HEK293T (cell line): ENCODE data around the gene FN3KRP.

ENCODE experiments used
- ARNT ChIP-seq: fragments of 450-650 bp; IDR thresholded peaks from 2 replicates; pipeline ENCODE4 v1.6.1; 2017; ENCODE audit warnings: mild to moderate bottlenecking
- BHLHE40 ChIP-seq: fragments of 450-650 bp; IDR thresholded peaks from 2 replicates; pipeline ENCODE4 v1.6.1; 2016; ENCODE audit warnings: mild to moderate bottlenecking, moderate library complexity, borderline replicate concordance
- ELF4 ChIP-seq: fragments of 450-650 bp; IDR thresholded peaks from 2 replicates; pipeline ENCODE4 v1.6.1; 2017; ENCODE audit warnings: antibody characterized with exemption
- FOXA1 ChIP-seq: fragments of 450-650 bp; IDR thresholded peaks from 2 replicates; pipeline ENCODE4 v1.6.1; 2016; ENCODE audit warnings: mild to moderate bottlenecking
- FOXK2 ChIP-seq: fragments of 450-650 bp; IDR thresholded peaks from 2 replicates; pipeline ENCODE4 v1.6.1; 2016; ENCODE audit warnings: mild to moderate bottlenecking
- FOXM1 ChIP-seq: fragments of 450-650 bp; IDR thresholded peaks from 2 replicates; pipeline ENCODE4 v1.6.1; 2017; ENCODE audit warnings: mild to moderate bottlenecking, borderline replicate concordance
- NFRKB ChIP-seq: fragments of 450-650 bp; IDR thresholded peaks from 2 replicates; pipeline ENCODE4 v1.6.1; 2016; ENCODE audit warnings: mild to moderate bottlenecking, moderate library complexity
- SP1 ChIP-seq: fragments of 450-650 bp; IDR thresholded peaks from 2 replicates; pipeline ENCODE4 v1.6.1; 2017
- SUZ12 ChIP-seq: fragments of 450-650 bp; IDR thresholded peaks from 2 replicates; pipeline ENCODE4 v1.6.1; 2016; ENCODE audit warnings: mild to moderate bottlenecking

DNA sequence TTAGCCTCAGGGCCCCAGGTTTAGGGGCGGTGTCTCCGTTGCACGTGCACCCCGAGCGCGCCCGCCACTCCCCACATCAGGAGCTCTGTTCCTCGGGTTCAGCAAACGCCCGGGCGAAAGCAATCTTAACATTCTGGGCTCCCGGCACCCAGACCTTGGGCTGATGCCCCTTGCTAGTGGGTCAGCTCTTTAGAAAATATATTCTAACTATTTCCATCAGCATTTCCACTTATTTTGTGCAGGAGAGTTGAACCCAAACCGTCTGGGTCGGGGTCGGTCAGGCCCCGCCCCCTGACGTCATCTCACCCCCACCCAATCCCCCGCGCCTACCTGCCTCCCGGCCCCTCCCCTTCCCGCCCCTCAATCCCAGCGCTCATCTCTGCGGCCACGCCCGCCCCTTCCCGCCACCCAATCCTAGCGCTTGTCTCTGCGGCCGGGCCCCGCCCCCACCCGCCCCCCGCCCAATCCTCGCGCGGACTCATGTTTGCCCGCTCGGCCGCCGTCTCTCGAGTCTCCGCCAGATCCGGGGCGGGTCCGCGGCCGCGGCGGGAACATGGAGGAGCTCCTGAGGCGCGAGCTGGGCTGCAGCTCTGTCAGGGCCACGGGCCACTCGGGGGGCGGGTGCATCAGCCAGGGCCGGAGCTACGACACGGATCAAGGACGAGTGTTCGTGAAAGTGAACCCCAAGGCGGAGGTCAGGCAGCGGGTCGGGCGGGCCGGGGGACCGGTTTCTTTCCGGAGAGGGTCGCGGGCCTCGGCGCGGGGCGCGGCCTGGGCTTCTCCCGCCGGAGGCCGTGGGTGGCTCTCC, at the start of gene FN3KRP:
- TF ChIP-seq FOXM1: no peak
- TF ChIP-seq BHLHE40: no peak
- TF ChIP-seq SP1: no peak
- no peak for TF ChIP-seq NFRKB
- no peak for TF ChIP-seq ARNT
- TF ChIP-seq ELF4: no peak
- TF ChIP-seq SUZ12: no peak
- TF ChIP-seq FOXK2: no peak
- no peak for TF ChIP-seq FOXA1
